H1 (cell line): ENCODE measurements around the gene NPY1R. TPM values are rescaled to one million over a fixed set of nuclear protein-coding genes. Genes with fewer than 3 reads are reported as not detected.

Experiments
- CBX8 ChIP-seq: fragments of 300-800, 300-1000 bp; sonication (generic); IDR thresholded peaks from 2 replicates; pipeline ENCODE4 v1.7.1; 2016; ENCODE audit warnings: low read depth, low read length, borderline replicate concordance
- CHD2 ChIP-seq: IDR thresholded peaks from 2 replicates; pipeline ENCODE4 v1.6.1; 2012; ENCODE audit warnings: low read length, improper control_type of control experiment
- KDM1A ChIP-seq: fragments of 200-600, 300-600 bp; sonication (generic); IDR thresholded peaks from 2 replicates; pipeline ENCODE4 v1.7.1; 2016; ENCODE audit warnings: mild to moderate bottlenecking, low read length, borderline replicate concordance
- KDM4A ChIP-seq: IDR thresholded peaks from one replicate; pipeline ENCODE4 v1.7.1; 2012; ENCODE audit warnings: low read depth, mild to moderate bottlenecking, moderate library complexity, low read length, inconsistent platforms; ENCODE audit not compliant: severe bottlenecking
- RBBP5 ChIP-seq: IDR thresholded peaks from 2 replicates; pipeline ENCODE4 v1.7.1; 2012; ENCODE audit warnings: low read depth, mild to moderate bottlenecking, inconsistent platforms, low read length, moderate library complexity, borderline replicate concordance
- ZNF274 ChIP-seq: IDR thresholded peaks from 2 replicates; pipeline ENCODE4 v1.7.0; 2012; ENCODE audit warnings: low read length, borderline replicate concordance; ENCODE audit errors: extremely low read depth
- polyA plus RNA-seq, 7 experiments: library from polyadenylated mRNA; depleted of rRNA in 3 of 7; stranded (reverse) in 5 of 7; unstranded in 2 of 7; fragments of >200 nt in 5 of 7; fragments of 200-250 nt in 2 of 7; gene quantifications; 1 replicate in 5 of 7; 2 replicates in 1 of 7; 4 replicates in 1 of 7; pipeline versions ENCODE4 v1.2.1 to v1.2.3, GENCODE V29; 2011 to 2013; ENCODE audit warnings: missing spikeins in 2 of 7, mixed read lengths in 2 of 7
- total RNA-seq: library from RNA; stranded (reverse); fragmentation: NEBNext Ultra II Directional; extraction: Animal tissue kit (Norgen Biotek cat#: 25700); gene quantifications from 2 replicates; pipeline ENCODE4 v1.2.1, GENCODE V29; 2021
- TF ChIP-seq, protein P1 (sequence below): fragments of 300-600 bp; sonication (generic); IDR thresholded peaks from 2 replicates; pipeline ENCODE4 v1.7.1; 2012; ENCODE audit warnings: low read length, moderate library complexity, mild to moderate bottlenecking, inconsistent platforms; ENCODE audit not compliant: insufficient replicate concordance

The NPY1R gene
- total and polyA plus RNA-seq, 2 of the 8 experiments (the other 6 are each of a cell fraction or from before 2014, with no cell fraction given): 5.9 to 6.3 TPM

DNA sequence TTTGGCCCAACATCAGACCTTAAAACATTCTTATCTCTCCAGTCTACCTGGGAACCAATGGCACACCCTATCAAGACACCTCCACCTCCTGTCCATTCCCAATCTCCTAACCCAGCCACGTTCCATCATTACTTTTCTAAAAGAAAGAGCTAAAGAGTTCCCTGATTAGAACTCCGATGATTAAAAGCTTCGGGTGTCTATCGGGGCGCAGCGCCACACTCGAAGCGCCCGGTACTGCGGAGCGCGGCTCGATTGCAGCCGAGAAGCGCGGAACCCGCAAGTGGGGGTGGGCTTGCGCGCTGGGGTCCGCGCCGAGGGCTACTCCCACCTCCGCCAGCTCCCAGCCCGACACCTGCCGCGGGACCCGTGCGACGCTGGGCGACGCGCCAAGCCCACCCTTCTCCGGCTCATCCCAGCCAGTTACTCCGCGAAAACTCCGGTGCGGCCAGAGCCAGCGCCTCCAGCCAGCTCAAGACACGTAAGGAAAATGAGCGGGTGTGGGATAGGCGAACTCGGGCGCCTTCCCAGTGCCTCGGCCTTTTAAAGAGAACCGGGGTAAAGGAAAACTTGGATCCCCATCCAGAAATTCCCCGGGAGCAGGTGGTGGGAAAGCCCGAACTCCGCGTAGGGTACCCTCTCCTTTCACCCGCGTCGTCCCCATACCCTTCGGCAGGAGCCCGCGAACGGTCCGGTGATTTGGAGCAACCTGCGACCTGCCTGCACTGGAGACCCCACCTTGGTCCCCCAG lies 593 bp downstream of the NPY1R start (continued):
- TF ChIP-seq ZNF274 (no peak), KDM1A (no peak), RBBP5 (peak; percentile 45; the same call in 1 of the 2 replicates), CBX8 (no peak), CHD2 (no peak), KDM4A (peak; percentile 96)
- TF ChIP-seq, protein P1, sequence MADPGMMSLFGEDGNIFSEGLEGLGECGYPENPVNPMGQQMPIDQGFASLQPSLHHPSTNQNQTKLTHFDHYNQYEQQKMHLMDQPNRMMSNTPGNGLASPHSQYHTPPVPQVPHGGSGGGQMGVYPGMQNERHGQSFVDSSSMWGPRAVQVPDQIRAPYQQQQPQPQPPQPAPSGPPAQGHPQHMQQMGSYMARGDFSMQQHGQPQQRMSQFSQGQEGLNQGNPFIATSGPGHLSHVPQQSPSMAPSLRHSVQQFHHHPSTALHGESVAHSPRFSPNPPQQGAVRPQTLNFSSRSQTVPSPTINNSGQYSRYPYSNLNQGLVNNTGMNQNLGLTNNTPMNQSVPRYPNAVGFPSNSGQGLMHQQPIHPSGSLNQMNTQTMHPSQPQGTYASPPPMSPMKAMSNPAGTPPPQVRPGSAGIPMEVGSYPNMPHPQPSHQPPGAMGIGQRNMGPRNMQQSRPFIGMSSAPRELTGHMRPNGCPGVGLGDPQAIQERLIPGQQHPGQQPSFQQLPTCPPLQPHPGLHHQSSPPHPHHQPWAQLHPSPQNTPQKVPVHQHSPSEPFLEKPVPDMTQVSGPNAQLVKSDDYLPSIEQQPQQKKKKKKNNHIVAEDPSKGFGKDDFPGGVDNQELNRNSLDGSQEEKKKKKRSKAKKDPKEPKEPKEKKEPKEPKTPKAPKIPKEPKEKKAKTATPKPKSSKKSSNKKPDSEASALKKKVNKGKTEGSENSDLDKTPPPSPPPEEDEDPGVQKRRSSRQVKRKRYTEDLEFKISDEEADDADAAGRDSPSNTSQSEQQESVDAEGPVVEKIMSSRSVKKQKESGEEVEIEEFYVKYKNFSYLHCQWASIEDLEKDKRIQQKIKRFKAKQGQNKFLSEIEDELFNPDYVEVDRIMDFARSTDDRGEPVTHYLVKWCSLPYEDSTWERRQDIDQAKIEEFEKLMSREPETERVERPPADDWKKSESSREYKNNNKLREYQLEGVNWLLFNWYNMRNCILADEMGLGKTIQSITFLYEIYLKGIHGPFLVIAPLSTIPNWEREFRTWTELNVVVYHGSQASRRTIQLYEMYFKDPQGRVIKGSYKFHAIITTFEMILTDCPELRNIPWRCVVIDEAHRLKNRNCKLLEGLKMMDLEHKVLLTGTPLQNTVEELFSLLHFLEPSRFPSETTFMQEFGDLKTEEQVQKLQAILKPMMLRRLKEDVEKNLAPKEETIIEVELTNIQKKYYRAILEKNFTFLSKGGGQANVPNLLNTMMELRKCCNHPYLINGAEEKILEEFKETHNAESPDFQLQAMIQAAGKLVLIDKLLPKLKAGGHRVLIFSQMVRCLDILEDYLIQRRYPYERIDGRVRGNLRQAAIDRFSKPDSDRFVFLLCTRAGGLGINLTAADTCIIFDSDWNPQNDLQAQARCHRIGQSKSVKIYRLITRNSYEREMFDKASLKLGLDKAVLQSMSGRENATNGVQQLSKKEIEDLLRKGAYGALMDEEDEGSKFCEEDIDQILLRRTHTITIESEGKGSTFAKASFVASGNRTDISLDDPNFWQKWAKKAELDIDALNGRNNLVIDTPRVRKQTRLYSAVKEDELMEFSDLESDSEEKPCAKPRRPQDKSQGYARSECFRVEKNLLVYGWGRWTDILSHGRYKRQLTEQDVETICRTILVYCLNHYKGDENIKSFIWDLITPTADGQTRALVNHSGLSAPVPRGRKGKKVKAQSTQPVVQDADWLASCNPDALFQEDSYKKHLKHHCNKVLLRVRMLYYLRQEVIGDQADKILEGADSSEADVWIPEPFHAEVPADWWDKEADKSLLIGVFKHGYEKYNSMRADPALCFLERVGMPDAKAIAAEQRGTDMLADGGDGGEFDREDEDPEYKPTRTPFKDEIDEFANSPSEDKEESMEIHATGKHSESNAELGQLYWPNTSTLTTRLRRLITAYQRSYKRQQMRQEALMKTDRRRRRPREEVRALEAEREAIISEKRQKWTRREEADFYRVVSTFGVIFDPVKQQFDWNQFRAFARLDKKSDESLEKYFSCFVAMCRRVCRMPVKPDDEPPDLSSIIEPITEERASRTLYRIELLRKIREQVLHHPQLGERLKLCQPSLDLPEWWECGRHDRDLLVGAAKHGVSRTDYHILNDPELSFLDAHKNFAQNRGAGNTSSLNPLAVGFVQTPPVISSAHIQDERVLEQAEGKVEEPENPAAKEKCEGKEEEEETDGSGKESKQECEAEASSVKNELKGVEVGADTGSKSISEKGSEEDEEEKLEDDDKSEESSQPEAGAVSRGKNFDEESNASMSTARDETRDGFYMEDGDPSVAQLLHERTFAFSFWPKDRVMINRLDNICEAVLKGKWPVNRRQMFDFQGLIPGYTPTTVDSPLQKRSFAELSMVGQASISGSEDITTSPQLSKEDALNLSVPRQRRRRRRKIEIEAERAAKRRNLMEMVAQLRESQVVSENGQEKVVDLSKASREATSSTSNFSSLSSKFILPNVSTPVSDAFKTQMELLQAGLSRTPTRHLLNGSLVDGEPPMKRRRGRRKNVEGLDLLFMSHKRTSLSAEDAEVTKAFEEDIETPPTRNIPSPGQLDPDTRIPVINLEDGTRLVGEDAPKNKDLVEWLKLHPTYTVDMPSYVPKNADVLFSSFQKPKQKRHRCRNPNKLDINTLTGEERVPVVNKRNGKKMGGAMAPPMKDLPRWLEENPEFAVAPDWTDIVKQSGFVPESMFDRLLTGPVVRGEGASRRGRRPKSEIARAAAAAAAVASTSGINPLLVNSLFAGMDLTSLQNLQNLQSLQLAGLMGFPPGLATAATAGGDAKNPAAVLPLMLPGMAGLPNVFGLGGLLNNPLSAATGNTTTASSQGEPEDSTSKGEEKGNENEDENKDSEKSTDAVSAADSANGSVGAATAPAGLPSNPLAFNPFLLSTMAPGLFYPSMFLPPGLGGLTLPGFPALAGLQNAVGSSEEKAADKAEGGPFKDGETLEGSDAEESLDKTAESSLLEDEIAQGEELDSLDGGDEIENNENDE: no peak
- TF ChIP-seq, all 59 proteins: peak for 13
